Fibroblast of the aortic adventitia (primary cell): Measurements from ENCODE around the gene FOXC1. TPM values are rescaled to one million over a fixed set of nuclear protein-coding genes. Genes with fewer than 3 reads are reported as not detected.

ENCODE experiments used
- DNase-seq: peaks from one replicate; pipeline ENCODE4 v3.0.0-alpha.2; 2010; ENCODE audit warnings: low read depth
- H3K4me3 ChIP-seq: 2 replicates; pipeline ENCODE4 v1.5.1; 2011; ENCODE audit warnings: low read depth, mild to moderate bottlenecking, control low read depth, low read length, moderate library complexity
- CTCF ChIP-seq: IDR thresholded peaks from 2 replicates; pipeline ENCODE4 v1.5.1; 2011; ENCODE audit warnings: mild to moderate bottlenecking, low read length, control low read depth, inconsistent platforms; ENCODE audit not compliant: insufficient read depth
- total RNA-seq: library from RNA; depleted of rRNA; stranded (reverse); fragments of >200 nt; gene quantifications from 2 replicates; pipeline ENCODE4 v1.2.3, GENCODE V29; 2012; ENCODE audit warnings: low replicate concordance

The FOXC1 gene
- total RNA-seq, 1 donor, result 15.7 TPM

- DNase-seq, result no peak
- no peak overlapping the region for H3K4me3 ChIP-seq
- no peak for TF ChIP-seq CTCF
Measured at GRCh38 chr6:1594445-1595200, 15.1 kb upstream of the FOXC1 start.

GRCh38 chr6:1595271-1596087 is 14.2 kb upstream of the FOXC1 start:
- no peak for TF ChIP-seq CTCF
- peak overlapping the region; percentile 64 for H3K4me3 ChIP-seq
- DNase-seq, result no peak

GRCh38 chr6:1596088-1596852 is 13.4 kb upstream of the FOXC1 start:
- H3K4me3 ChIP-seq, result peak overlapping the region; percentile 64
- peak; percentile 60 for DNase-seq
- peak; percentile 91 for TF ChIP-seq CTCF

GRCh38 chr6:1597121-1597744 is 12.5 kb upstream of the FOXC1 start:
- no peak overlapping the region for H3K4me3 ChIP-seq
- no peak for DNase-seq
- TF ChIP-seq CTCF, result no peak

GRCh38 chr6:1597924-1598323 is 11.8 kb upstream of the FOXC1 start:
- TF ChIP-seq CTCF, result no peak
- DNase-seq, result peak; percentile 72
- H3K4me3 ChIP-seq, result no peak overlapping the region

GRCh38 chr6:1598433-1598832 is 11.3 kb upstream of the FOXC1 start:
- no peak overlapping the region for H3K4me3 ChIP-seq
- DNase-seq, result no peak
- no peak for TF ChIP-seq CTCF
